H4 (cell line): ENCODE measurements around the gene ZNF644. TPM values are rescaled to one million over a fixed set of nuclear protein-coding genes. Genes with fewer than 3 reads are reported as not detected.
"Not testable (repeated sequence)": the region's sequence is repeated elsewhere in the genome, so short reads cannot be mapped to it uniquely, and the experiment has no call there.

Experiments
- DNase-seq: peaks from one replicate; pipeline ENCODE4 v3.0.0-alpha.2; 2015; ENCODE audit warnings: low spot score
- total RNA-seq: library from RNA; depleted of rRNA; stranded (reverse); fragments of >200 nt; shearing (Covaris generic); gene quantifications from 2 replicates; pipeline ENCODE4 v1.2.3, GENCODE V29; 2014; rRNA removed

ZNF644 gene
- 18.6 and 23.4 TPM in 2 replicates for total RNA-seq

DNA sequence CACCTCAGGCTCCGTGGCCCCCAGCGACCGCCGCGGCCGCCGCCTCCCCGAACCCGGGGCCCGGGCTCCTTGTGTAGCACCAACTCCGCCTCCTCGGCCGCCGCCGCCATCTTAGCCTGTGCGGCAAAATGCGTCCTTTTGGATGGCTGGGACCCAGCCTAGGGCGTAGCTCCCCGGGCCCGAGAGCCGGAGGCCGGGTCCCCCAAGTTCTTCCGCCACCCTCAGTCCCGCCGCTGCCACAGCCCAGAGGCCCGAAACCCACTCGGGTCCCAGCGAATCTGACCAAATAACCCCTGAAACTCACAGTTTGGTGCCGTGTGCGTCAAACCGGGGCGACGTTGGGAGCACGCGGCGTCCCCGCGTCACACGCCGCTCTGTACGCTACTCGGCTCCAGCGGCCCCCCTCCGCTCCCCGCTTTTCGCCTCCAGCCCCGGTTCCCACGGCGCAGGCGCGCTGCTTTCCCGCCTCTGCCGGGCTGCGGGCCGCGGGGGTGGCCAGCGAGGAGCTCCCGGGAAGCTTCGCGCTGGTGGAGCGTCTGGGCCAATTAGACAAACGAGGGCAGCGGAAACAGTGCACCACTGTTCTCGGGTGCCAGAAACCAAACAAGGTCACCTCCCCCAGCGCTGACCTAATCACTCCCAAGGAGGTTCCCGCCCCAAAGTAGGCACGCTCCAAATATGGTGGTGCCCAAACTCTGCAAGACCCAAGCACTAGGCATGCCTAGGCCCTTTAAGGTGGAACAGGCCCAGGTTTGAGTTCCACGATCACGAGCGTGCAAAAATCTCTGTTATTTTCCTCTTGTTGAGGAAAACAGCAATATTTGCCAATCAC, at the start of gene ZNF644:
Gene ZNF644 (minus strand): TSS at position 350 of the 832 bp plus-strand sequence. CDS start 39,682 bp downstream, outside the sequence.
- DNase-seq: peak; percentile 88

DNA sequence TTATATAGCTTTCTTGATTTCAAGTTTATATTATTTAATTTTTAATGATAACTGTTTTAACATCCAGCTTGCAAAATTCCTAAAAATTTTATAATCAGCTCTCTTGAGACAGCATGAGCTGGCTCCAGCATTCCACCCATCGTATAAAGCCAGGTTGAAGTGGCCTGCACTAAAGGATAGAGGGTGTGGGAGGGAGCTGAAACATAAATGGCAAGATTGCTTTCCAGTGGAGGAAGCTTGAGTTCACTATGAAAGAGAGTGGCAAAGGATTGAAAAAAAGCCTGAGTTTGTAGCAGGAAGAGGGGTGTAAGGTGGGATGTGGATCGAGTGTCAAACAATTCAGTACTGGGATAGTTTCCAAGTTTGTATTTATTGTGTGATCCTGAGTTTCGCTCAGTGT, 48.5 kb upstream of the ZNF644 start:
- DNase-seq: no peak

DNA sequence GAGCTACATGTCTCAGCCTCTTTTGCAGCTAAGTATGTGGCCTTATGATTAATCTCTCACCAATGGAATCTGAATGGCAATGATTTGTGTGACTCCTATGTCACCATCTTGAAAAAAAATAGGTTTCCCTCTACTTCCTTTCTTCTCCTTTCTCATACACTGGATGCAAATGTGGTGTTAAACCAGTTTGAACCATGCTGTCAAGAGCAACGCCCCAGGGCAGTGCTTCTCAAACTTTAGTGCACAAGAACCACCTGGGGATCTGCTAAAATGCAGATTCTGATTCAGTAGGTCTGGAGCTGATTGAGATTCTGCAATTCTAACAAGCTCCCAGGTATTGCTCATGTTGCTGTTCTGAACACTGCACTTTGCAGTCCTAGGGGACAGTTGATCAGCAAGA, 44.7 kb upstream of the ZNF644 start:
- DNase-seq: no peak

DNA sequence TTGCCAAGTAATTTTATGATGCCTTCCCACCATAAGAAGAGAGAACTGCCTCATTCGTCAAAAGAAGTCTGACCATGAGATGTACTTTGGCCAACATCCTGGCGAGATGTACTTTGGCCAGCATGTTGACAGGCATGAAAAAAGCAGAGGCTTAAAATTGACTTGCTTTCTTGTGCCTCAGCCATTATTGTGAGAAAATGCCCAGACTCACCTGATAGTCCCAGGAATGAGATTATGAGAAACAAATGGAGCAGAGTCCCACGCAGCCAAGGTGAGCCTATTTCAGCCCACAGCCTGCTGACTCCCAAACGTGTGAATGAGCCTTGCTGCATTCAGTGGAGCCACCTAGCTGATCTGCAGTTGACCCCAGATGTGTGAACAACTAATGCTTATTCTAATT, 43.5 kb upstream of the ZNF644 start:
- no peak for DNase-seq

DNA sequence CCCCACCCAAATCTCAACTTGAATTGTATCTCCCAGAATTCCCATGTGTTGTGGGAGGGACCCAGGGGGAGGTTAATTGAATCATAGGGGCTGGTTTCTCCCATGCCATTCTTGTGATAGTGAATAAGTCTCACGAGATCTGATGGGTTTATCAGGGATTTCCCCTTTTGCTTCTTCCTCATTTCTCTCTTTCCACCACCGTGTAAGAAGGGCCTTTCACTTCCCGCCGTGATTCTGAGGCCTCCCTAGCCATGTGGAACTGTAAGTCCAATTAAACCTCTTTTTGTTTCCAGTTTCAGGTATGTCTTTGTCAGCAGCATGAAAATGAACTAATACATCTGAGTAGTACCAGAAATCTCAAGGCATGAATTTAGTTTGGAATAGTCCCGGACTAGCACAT, 41.6 kb upstream of the ZNF644 start:
- not testable (repeated sequence) for DNase-seq

DNA sequence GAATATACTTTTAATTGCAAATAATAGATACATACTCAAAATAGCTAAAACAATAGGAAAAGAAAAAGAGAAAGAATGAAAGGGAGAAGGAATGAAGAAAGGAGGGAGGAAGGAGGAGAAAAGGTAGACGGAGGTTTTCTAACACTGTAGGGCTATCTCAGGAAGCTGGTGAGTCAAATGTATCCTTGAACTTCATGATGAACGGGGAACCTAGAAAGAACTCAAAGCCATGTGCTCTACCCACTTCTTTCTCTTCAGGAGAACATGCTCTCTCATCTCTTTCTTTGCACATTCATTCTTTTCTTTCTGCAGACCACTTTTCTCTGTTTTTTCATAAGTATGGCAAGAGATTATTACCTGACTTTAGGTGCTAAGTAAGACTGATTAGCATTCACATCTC, 37.3 kb upstream of the ZNF644 start:
- DNase-seq: no peak

DNA sequence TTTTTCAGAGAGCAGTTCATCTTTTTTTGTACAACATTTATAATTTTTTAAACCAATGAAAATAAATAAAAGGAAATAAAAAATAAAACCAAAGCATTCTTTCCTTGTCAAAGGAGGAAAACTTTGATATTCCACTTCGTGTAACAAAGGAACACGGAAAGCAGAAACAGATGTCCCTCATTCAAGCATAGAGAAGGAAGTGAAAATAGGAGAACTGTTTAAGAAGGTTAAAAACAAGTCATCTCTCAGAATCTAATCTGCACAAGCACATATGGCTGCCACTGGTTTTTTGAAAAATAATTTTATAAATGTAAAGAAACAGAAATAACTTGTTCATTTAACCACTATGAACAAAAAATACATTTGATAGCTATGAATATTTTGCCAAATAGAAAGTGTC, 35.9 kb upstream of the ZNF644 start:
- no peak for DNase-seq

DNA sequence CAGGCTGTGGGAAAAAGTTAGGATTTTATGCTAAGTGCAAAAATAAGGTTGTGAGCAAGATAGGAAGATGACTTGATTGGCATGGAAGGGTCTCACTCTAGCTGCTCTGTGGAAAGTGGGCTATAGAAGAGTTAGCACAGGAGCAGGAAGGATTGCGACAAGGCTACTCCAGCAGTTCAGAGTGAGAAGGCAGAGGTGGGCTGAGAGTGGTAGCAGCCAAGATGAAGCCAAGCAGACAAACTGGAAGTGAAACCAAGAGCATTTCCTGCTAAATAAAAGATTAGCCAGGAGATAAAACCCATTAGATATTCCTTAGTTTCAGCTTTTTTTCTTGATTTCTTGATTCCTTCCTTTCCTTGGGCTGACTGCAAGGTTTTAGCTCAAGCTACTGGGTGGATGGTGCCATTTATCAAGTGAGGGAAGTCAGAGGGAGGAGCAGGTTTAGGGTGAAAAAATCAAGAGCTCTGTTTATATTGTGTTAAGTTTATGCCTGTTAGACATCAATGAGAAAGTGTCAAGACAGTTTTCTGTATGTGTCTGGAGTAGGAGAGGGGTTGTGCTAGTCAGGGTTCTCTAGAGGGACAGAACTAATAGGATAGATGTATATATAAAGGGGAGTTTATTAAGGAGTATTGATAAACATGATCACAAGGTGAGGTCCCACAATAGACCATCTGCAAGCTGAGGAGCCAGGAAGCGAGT, 33.1 kb upstream of the ZNF644 start:
- DNase-seq: no peak

DNA sequence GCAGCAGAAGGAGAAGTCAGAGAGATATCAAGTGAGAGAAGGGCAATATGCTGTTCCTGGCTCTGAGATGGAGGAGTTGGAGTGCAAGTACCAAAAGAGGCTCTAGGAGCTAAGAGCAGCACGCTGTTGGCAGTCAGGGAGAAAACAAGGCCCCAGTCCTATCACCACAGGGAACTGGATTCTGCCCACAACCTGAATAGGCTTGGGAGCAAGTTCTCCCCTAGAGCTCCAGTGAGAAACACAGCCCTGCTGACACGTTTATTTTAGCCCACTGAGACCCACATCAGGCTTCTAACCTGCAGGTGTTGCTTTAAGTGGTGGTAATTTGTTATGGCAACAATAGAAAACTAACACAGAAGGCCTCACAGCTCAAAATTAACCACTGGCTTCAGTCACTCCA, 31.8 kb upstream of the ZNF644 start:
- no peak for DNase-seq

DNA sequence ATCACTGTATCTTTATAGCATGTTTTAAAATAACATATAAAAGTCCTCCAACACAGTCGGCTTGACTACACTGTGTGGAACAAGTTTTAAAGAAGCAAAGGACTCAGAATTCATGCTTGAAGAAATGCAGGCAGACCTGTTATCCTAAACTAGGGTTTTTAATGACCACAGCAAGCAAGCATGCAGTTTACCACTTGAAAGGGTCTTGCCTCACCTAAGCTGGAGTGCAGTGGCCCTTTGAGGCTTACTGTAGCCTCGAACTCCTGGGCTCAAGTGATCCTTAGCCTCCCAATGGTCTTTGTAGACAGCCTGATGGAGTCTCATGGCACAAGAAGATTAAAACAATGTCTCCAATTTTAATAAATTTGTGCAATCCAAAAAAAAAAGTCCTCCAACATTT, 27.7 kb upstream of the ZNF644 start:
- DNase-seq: not testable (repeated sequence)

DNA sequence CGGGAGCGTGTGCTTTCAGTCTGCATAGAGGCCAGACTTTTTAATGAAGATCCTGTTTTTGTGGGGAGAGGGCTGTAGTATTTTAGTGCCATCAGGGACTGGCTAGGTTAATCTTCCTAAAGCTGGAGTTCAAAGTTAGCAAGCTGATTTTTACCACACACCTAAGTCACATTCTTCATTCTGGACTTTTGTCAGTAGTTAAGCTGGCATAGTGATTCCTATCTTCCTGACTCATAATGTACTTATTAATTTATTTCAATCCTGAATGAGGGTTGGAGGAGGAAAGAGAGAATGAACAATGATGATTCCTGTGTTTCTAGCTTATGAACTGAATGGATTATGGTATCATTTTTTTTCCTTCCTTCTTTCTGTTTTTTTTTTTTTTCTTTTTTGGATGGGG, 24.9 kb upstream of the ZNF644 start:
- DNase-seq: no peak

DNA sequence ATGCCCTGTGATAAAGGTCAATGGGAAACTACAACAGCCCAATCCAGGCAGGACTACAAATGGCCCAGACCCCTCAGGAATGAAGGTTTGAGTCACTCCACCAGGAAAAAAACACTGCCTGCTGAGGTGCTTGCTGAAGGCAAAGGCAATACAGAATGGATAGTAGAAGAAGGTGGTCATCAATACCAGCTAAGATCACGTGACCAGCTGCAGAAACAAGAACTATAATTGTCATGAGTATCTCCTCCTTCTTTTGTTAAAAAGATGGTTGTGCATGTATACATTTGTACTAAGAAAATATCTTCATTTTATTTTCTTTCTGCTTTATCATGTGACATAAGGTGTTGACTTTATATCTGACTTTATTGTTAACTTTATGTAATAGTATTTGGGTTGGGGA, 23.4 kb upstream of the ZNF644 start:
- DNase-seq: no peak

DNA sequence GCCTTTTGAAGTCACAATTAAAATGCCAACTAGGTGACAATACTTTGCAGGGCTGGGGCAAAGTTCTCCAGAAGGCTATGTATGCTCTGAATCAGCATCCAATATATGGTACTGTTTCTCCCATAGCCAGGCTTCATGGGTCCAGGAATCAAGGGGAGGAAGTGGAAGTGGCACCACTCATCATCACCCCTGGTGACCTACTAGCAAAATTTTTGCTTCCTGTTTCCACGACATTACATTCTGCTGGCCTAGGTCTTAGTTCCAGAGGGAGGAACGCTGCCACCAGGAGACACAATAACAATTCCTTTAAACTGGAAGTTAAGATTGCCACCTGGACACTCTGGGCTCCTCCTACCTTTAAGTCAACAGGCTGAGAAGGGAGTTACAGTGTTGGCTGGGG, 22.9 kb upstream of the ZNF644 start:
- DNase-seq: not testable (repeated sequence)

DNA sequence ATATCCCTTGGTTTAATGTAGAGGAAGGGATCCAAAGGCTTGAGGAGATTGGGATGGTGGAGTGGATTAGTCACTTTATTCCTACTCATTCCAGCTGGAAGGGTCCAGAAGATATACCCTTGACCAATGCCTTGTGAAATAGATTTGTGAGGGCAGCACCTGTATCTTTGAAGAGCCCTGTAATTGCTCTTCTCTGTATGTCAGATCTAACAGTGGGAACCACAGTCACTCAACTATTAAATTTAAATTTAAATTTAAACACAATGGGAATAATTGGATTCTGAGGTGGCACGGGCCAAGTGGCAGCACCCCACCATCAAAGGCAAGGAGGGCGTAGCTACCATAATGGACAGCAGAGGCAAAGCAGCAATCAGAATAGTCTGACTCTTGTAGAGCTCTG, 20.5 kb upstream of the ZNF644 start:
- not testable (repeated sequence) for DNase-seq

DNA sequence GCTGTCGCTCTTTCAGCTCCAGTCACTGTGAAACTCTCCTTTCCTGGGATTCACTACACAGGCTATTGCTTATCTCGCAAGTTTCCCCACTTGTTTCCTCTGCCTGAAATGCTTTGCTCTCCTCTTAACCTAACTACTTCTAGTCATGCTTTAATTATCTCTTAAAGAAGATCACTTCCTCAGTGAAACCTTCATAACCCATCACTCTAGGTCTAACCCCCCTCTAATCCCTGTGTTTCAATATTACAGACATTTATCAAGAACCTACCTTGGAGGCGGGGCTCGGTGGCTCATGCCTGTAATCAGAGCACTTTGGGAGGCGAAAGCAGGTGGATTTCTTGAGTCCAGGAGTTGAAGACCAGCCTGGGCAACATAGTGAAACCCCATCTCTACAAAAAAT, 16.7 kb upstream of the ZNF644 start:
- no peak for DNase-seq

DNA sequence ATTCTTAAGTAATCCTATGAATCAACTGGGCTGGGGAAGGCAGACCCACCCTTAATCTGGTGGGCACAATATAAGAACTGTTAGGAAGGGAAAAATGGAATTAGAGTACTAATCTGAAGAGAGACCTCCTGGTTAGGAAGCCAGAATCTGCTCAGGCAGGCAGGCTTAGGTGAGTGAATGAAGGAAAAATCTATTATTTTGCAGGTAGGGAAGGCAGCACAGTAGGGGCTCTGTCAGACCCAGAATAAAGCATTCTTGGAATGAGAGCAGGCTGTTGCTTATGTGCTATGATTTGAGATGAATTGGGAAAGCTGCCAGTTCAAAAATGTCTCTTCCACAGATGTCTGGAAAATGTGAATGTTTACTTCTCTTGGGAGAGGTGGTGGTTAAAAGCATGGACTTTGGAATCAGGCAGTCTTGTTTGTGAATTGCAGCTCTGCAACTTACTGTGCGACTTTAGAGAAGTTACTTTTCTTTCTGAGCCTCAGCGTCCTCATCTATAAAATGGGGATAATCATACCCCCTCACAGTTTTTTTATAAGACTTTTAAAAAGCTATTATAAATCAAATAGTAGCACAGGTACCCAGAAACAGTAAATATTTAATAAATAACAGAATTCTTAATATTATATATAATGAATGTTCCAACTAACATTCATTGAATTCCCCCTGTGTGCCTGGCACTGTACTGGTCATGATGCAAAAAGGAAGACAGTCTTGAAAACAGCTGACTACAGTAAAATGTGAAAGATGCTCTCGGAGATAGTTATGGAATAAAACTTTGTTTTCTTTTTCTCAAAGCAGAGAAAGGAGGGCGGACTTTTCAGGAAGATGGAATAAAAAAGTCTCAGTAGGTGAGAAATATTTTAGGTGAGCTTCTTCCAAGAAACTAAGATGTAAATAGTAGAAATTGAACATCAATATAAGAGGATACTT, 15.3 kb upstream of the ZNF644 start:
- DNase-seq: no peak

DNA sequence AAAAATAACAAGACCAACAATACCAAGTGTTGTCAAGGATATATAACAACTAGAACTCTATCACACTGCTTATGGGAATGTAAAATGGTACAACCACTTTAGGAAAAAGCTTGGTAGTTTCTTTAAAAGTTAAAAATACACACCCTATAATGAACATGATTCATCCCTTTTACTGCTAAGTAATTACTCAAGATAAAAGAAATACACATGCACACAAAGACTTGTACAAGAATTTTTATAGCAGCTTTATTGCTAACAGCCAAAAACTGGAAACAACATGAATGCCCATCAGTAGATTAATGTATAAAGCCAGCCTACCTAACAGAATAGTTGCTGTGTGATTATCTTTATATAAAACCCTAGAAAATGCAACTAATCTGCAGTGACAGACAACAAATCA, 10.5 kb upstream of the ZNF644 start:
- DNase-seq: no peak

DNA sequence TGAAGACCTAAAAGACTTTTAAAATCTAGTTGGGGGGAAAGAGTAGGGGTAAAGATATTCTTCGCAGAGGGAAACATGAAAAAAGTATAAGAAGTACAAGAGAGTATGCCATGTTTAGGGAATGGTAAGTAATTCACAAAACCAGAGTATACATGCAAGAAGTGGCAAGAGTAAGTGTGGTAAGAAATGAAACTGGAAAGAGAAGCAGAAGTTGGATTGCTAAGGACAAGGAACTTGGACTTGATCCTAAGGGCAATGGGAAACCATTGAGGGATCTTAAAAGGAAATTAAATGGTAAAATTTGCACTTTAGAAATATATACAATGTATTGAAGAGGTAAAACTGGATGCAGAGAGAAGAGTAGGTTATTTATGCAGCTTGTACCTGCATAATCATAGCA, 9.2 kb upstream of the ZNF644 start:
- DNase-seq: no peak

DNA sequence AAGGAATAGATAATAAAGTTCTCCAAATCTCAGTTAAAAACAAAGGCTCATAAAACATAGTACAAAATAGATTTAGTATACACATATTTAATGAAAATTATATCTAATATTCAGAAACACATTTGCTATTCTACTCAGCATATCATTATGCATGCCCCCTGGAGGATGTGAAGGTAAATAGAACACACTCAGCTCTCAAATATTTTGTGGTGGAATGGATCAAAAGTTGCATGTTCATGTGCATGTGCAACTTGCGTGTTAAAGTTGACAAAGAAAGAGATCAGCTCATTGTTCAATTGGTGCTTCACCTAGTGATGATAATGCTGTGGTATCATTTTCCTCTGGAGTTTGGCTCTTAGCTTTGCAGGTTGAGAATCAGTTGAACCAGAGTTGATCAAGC, 4.9 kb upstream of the ZNF644 start:
- DNase-seq: no peak

DNA sequence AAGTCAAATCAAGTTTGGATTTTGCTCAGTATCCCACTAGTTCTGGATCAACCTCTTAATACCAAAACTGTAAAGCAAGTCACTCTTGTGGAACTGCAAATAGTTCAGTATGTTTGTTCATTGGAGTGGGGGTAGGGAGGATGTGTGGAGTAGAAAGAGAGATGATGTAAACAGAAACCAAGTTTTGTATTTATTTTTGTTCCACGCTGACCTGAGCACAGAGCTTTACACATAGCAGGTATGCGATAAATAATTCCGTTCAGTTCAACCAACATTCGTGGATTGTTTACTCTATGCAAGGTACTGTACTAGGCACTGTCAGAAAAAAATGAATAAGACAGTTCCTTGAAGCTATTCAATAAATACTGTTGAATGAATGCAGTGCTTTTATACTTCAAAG, 4.5 kb upstream of the ZNF644 start:
- peak; percentile 6 for DNase-seq

DNA sequence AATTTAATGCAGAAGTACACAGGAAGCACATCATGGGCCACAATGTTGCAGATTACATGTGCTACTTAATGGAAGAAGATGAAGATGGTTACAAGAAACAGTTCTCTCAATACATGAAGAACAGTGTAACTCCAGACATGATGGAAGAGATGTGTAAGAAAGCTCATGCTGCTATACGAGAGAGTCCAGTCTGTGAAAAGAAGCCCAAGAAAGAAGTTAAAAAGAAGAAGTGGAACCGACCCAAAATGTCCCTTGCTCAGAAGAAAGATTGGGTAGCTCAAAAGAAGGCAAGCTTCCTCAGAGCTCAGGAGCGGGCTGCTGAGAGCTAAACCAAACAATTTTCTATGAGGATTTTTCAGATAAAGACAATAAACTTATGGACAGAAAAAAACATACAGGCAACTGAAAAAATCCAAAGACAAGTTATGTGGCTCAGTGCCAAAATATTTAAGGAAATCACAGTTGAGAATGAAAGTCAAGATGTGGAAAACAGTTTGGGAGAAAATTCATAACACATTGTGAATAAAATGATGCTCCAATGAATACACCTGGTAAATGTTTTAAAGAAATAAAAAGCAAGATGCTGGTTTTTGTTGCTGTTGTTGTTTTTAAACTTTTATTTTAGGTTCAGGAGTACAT, 2.8 kb upstream of the ZNF644 start:
- DNase-seq: no peak

DNA sequence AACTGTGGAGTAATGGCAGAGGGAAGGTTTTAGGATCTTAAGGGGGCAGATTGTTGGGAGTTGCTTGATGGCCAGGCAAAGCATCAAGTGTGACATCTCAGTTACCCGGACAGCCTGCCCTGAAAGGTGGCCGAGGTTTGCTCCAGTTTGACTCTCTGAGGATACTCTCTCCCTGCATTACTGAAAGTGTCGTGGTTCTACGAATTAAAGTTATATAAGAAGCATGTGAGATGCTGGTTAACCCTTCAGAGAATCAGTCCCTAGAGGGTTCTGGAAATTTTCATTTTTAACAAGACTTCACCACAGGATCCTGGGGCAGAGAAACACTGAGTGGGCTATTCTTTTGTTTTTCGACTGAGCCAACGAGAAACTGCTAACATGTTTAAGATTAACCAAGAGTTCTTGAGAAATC, 689 bp upstream of the ZNF644 start:
- DNase-seq: no peak
